GM11168 (cell line): ENCODE measurements around the gene PMFBP1.

Experiments used
- in situ Hi-C: fragments of 300-500 bp; cut with MboI; formaldehyde crosslinking; loops from one replicate; pipeline ENCODE4 v1.12.0; 2022; ENCODE audit warnings: low sequenced_read_pairs; ENCODE audit not compliant: unreplicated experiment

PMFBP1 gene

GRCh38 chr16:72073560-72074230 is 98.3 kb downstream of the PMFBP1 start:
- in situ Hi-C loops, result no loop called here

GRCh38 chr16:72072514-72073342 is 99.2 kb downstream of the PMFBP1 start:
- in situ Hi-C loops, result no loop called here
